Stomach smooth muscle (tissue), 2 donors: ENCODE measurements around the gene ZMYND19.
"Not testable (repeated sequence)": the region's sequence is repeated elsewhere in the genome, so short reads cannot be mapped to it uniquely, and the experiment has no call there.

Experiments
- H3K27ac ChIP-seq: one replicate; pipeline ENCODE4 v1.7.0; 2013; ENCODE audit warnings: mild to moderate bottlenecking, low read length, inconsistent platforms
- H3K27me3 ChIP-seq, 2 donors: one replicate each; pipeline ENCODE4 v1.7.0; 2013; ENCODE audit warnings: low read length in 2 of 2; ENCODE audit not compliant: insufficient read depth in 2 of 2, control insufficient read depth in 1 of 2
- H3K36me3 ChIP-seq, 2 donors: one replicate each; pipeline ENCODE4 v1.7.0; 2013; ENCODE audit warnings: low read length in 2 of 2; ENCODE audit not compliant: control insufficient read depth in 2 of 2, insufficient read depth in 2 of 2
- H3K4me1 ChIP-seq: one replicate; pipeline ENCODE4 v1.7.0; 2013; ENCODE audit warnings: low read length; ENCODE audit not compliant: control insufficient read depth, insufficient read depth
- H3K4me3 ChIP-seq, 2 donors: one replicate each; pipeline ENCODE4 v1.7.0; 2013; ENCODE audit warnings: low read length in 2 of 2
- H3K9ac ChIP-seq, 2 donors: one replicate each; pipeline ENCODE4 v1.7.0; 2013; ENCODE audit warnings: low read length in 2 of 2, mild to moderate bottlenecking in 1 of 2
- H3K9me3 ChIP-seq, 2 donors: one replicate each; pipeline ENCODE4 v1.7.0; 2013; ENCODE audit warnings: low read length in 2 of 2; ENCODE audit not compliant: control insufficient read depth in 2 of 2
- donor health status: healthy.
- donor health status: Pancreatic carcinoma.

ZMYND19 gene

DNA sequence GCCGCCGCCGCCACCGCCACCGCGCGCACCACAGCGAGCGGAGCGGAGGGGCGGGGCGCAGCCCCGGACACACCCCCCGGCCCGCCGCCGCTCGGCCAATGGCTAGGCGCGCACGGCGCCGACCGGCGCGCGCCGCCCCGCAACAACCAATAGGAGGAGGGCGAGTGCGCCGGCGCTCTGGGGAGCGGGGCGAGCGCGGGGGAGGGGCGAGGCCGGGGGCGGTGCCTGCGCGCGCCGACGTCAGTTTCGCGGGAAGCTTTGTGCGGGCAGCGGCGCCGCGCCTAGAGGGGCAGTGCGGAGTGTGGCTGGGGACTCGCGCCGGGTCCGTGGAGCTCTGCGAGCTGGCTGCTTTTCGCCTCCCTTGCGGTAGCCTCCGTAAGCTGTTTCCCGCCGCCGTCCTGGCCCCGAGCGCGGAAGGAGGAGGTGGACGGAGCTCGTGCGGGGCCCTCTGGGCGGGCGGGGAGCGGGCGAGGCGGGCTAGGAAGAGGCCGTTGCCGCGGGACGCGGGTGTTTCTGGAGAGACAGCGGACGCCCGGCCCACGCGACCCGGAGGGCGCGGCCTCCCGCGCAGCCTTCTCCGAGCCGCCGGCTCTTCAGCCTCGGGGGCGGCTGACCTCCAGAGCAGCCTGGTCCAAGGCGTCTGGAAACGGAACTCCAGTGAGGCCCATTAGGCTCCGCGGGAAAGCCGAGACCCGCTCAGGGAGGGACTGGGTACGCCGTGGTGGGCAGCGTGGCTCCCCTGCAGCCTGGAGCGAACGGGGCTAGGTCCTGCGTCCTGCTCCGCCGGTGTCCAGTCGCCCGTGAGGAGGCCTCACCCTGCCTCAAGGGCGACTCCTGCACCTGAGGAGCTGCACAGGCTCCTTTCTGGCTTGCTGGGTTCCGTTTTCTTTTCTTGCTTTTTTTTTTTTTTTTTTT is at the start of gene ZMYND19:
Gene ZMYND19 (minus strand): TSS at position 44 of the 915 bp plus-strand sequence. CDS start 249 bp downstream, outside the sequence.
- Histone ChIP-seq H3K27ac (no peak within 1 kb of the TSS), H3K9me3 (no peaks in the 10 kb centered on the region), H3K9ac (peak within 1 kb of the TSS; percentile 62 to 69), H3K4me1 (peaks cover 12% of the 10 kb centered on the region), H3K36me3 (peaks cover 15 to 19% of the 10 kb centered on the region in 2 donors), H3K4me3 (peak within 1 kb of the TSS; percentile 76 to 77), H3K27me3 (no peaks in the 10 kb centered on the region)

DNA sequence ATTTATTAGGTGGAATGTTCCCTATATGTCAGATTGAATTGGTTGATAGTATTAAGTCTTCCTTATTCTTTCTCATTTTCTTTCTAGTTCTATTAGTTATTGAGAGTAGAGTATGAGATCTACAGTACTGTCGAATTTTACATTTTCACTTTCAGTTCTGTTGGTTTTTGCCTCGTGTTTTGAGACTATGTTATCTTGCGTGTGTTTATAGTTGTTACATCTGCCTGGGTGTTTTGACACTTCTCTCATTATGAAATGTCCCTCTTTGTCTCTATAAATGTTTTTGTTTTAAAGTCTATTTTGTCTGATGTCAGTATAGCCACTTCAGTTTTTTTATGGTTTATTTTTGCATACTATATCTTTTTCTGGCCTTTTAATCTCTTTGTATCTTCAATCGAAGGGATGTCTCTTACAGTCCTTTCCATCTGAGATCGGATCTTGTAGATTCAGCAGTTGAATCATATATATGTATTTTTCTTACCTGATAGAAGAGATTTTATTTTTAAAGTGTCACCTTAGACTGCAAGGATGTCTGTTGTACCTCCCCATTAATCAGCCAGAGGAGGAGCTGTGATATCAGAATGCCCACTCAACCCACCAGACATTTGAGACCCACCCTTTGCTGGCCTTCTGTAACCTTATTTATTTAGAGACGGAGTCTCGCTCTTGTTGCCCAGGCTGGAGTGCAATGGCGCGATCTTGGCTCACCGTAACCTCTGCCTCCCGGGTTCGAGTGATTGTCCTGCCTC is 49.2 kb upstream of the ZMYND19 start:
- Histone ChIP-seq H3K36me3 (peaks cover 0 to 4% of the 10 kb centered on the region in 2 donors), H3K4me3 (peak overlapping the region in 1 of 2 donors; percentile 35), H3K27me3 (no peaks in the 10 kb centered on the region), H3K27ac (no peak overlapping the region), H3K4me1 (peaks cover 6% of the 10 kb centered on the region), H3K9ac (no peak overlapping the region), H3K9me3 (no peaks in the 10 kb centered on the region)

DNA sequence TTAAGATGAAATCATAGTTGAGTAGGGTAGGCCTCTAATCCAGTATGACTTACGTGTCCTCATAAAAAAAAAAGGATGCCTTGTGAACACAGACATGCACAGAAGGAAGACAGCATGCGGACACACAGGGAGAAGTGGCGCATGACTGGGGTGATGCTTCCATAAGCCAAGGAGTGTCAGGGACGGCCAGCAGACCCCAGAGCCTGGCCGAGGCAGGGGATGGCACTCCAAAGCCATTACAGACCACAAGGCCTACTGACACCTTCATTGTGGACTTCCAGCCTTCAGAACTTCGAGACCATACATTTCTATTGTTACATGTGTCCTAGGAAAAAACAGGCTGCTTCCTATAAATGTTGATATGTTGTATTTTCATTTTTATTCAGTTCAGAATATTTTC is 48.4 kb upstream of the ZMYND19 start:
- Histone ChIP-seq H3K36me3 (peaks cover 0 to 4% of the 10 kb centered on the region in 2 donors), H3K4me3 (no peak overlapping the region), H3K9ac (no peak overlapping the region), H3K27ac (no peak overlapping the region), H3K27me3 (no peaks in the 10 kb centered on the region), H3K9me3 (no peaks in the 10 kb centered on the region), H3K4me1 (peaks cover 6% of the 10 kb centered on the region)

DNA sequence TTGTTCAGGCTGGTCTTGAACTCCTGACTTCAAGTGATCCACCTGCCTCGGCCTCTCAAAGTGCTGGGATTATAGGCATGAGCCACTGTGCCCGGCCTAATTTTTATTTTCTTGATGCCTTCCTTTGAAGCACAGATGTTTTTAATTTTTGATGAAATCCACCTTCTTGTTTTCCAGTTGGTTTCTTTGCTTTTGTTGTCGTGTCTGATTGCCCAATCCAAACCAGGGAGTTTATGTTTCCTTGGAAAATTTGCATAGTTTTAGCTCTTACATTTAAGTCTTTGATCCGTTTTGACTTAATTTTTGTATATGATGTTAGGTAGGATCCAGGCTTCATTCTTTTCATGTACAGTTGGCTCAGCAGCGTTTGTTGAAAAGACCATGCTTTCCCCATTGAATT is 43.7 kb upstream of the ZMYND19 start:
- no peak overlapping the region for H3K9ac ChIP-seq

DNA sequence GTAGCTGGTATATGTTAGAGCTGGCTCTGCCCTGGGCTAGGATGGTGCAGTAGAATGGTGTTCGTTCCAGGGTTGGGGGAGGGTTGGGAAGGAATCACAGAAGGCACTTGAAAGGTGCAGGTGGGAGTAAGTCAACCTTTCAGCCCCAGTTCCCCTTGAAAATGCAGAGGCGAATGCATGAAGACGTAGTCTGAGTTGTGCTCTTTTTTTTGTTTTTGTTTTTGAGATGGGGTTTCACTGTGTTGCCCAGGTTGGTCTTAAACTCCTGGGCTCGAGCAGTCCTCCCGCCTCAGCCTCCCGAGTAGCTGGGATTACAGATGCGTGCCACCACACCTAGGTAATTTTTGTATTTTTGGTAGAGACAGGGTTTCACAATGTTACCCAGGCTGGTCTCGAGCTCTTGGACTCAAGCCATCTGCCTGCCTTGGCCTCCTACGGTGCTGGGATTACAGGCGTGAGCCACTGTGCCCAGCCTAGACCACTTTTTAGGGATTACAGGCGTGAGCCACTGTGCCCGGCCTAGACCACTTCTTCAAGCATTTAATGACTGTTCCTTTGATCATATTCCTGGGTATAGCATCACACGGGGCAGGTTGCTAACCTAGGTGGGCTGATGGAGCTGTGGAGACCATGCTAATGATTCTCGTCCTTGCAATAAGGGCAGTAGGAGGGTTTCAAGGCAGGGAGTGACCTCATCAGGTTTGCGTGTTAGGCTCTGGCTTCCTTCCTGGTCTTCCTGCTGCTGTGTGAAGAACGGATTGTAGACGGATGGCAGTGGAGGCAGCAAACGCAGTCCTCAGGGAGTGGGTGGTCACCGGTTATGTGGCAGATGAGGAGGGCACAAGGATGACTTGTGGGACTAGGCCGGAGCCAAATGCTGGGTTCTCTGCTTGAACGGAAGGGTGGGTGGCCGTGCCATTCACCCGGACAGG is 42.2 kb upstream of the ZMYND19 start:
- Histone ChIP-seq H3K27me3 (no peaks in the 10 kb centered on the region), H3K9me3 (no peaks in the 10 kb centered on the region), H3K9ac (no peak overlapping the region), H3K4me3 (no peak overlapping the region), H3K27ac (no peak overlapping the region), H3K4me1 (peaks cover 18% of the 10 kb centered on the region), H3K36me3 (no peaks in the 10 kb centered on the region)

More for the DNA sequence above, 43.7 kb upstream of the ZMYND19 start:
- Histone ChIP-seq H3K9me3 (no peaks in the 10 kb centered on the region), H3K27me3 (no peaks in the 10 kb centered on the region), H3K4me1 (peaks cover 16% of the 10 kb centered on the region), H3K27ac (no peak overlapping the region), H3K4me3 (no peak overlapping the region), H3K36me3 (no peaks in the 10 kb centered on the region)

DNA sequence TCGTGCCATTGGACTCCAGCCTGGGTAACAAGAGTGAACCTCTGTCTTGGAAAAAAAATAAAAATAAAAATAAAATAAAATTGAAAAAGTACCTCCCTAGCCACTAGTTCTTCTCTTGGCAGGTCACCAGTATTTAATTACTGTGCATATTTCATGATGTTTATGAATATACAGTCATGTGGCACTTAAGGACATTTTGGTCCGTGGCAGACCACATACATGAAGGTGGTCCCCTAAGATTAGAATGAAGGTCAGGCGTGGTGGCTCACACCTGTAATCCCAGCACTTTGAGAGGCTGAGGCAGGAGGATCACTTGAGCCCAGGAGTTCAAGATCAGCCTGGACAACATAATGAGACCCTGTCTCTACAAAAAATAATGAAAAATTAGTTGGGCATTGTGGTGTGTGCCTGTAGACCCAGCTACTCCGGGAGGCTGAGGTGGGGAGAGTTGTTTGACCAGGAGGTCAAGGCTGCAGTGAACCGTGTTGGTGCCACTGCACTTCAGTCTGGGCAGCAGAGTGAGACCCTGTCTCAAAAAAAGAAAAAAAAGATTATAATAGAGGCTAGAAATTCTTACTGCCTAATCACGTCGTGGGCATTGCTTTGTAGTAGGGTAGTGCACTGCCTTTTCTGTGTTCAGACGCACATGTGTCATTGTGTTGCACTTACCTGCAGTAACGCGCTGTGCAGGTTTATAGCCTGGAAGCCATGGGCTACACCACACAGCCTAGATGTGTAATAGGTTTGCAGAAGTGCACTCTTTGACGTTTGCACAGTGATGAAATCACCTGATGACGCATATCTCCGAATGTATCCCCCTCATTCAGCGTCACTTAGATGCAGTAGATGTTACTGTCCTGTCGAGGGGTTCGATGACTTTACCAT is 41.3 kb upstream of the ZMYND19 start:
- H3K9me3 ChIP-seq: no peaks in the 10 kb centered on the region
- peaks cover 18% of the 10 kb centered on the region for H3K4me1 ChIP-seq
- no peak overlapping the region for H3K4me3 ChIP-seq
- no peaks in the 10 kb centered on the region for H3K36me3 ChIP-seq
- no peaks in the 10 kb centered on the region for H3K27me3 ChIP-seq
- H3K9ac ChIP-seq: no peak overlapping the region
- no peak overlapping the region for H3K27ac ChIP-seq

DNA sequence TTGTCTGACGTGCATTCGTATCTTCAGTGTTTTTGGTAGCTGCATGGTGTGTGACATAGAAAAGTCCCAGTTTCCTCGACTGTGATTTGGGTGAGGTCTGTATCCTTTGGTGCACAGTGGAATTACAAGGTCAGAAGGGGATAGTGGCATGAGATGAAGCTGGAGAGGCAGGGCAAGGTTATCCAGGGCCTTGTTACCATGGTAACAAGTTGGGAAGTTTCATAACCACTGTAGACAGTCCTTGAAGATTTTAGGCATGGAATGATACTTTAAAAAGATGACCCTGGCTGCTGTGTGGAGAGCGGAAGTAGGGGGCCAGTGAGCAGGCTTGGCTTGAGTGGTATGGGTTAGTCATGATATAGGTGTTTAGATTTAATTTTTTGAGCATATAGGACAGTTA is 40.4 kb upstream of the ZMYND19 start:
- H3K27ac ChIP-seq: no peak overlapping the region
- H3K9ac ChIP-seq: no peak overlapping the region
- H3K4me1 ChIP-seq: peaks cover 18% of the 10 kb centered on the region

DNA sequence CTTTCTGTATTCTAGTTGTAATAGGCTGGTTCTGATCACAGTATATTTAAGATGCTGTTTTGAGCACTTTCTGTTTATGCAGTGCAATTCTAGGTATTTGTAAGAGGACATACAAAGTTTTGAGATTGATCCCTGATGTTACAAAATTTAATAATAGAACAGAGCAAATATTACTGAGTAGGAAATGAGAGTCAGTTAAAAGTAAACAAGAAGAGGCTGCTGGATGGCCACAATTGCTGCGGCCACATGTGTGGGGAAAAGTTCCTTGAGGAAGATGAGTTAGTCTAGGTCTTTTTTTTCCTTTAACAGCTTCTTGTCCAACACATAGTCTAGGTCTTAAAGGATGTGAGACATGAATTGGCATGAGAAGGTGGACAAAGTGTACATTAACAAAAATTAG is 39.8 kb upstream of the ZMYND19 start:
- H3K27me3 ChIP-seq: no peaks in the 10 kb centered on the region
- H3K9ac ChIP-seq: no peak overlapping the region
- H3K4me3 ChIP-seq: no peak overlapping the region
- no peaks in the 10 kb centered on the region for H3K36me3 ChIP-seq
- H3K4me1 ChIP-seq: peaks cover 18% of the 10 kb centered on the region
- no peak overlapping the region for H3K27ac ChIP-seq
- H3K9me3 ChIP-seq: no peaks in the 10 kb centered on the region

More for the DNA sequence above, 40.4 kb upstream of the ZMYND19 start:
- Histone ChIP-seq H3K4me3 (no peak overlapping the region), H3K36me3 (no peaks in the 10 kb centered on the region), H3K27me3 (no peaks in the 10 kb centered on the region), H3K9me3 (no peaks in the 10 kb centered on the region)

DNA sequence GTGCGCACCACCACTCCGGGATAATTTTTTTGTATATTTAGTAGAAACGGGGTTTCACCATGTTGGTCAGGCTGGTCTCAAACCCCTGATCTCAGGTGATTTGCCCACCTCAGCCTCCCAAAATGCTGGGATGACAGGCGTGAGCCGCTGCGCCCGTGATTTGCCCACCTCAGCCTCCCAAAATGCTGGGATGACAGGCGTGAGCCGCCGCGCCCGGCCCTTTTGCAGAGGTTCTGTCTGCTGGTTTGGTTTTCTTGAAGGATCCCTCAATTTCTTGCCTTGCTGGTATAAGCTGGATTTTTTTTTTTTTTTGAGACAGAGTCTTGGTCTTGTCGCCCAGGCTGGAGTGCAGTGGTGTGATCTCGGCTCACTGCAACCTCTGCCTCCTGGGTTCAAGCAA is 37.1 kb upstream of the ZMYND19 start:
- not testable (repeated sequence) for H3K36me3 ChIP-seq, H3K9me3 ChIP-seq, H3K27me3 ChIP-seq, H3K4me3 ChIP-seq, H3K9ac ChIP-seq, H3K27ac ChIP-seq
- peaks cover 11% of the 10 kb centered on the region for H3K4me1 ChIP-seq
